NCI-H226 (cell line): Measurements from ENCODE around the gene TGDS.
"Not testable (repeated sequence)": the region's sequence is repeated elsewhere in the genome, so short reads cannot be mapped to it uniquely, and the experiment has no call there.

ENCODE experiments used
- DNase-seq: peaks from one replicate; pipeline ENCODE4 v3.0.0-alpha.2; 2015

The TGDS gene

GRCh38 chr13:94549232-94550061, 46.5 kb downstream of the TGDS start:
- peak; percentile 95 for DNase-seq

GRCh38 chr13:94548821-94549231, 47.1 kb downstream of the TGDS start:
- DNase-seq = no peak

- DNase-seq = no peak
These were observed 47.6 kb downstream of the TGDS start for GRCh38 chr13:94548382-94548781.

- DNase-seq = no peak
These were observed 49.7 kb downstream of the TGDS start for GRCh38 chr13:94546061-94546839.

GRCh38 chr13:94544922-94545321, 51.0 kb downstream of the TGDS start:
- no peak for DNase-seq

GRCh38 chr13:94542917-94543316, 53.0 kb downstream of the TGDS start:
- DNase-seq = no peak

- no peak for DNase-seq
These were observed 58.0 kb downstream of the TGDS start for GRCh38 chr13:94537740-94538630.

GRCh38 chr13:94535775-94536174, 60.2 kb downstream of the TGDS start:
- DNase-seq = no peak

GRCh38 chr13:94535231-94535630, 60.7 kb downstream of the TGDS start:
- DNase-seq = no peak

GRCh38 chr13:94534166-94534565, 61.8 kb downstream of the TGDS start:
- no peak for DNase-seq

GRCh38 chr13:94532278-94532677, 63.7 kb downstream of the TGDS start:
- DNase-seq = not testable (repeated sequence)

- DNase-seq = not testable (repeated sequence)
These were observed 69.0 kb downstream of the TGDS start for GRCh38 chr13:94526956-94527355.

GRCh38 chr13:94525781-94526180, 70.2 kb downstream of the TGDS start:
- DNase-seq = no peak

GRCh38 chr13:94524407-94524806, 71.5 kb downstream of the TGDS start:
- no peak for DNase-seq
